H1 (cell line): ENCODE results near the gene UBASH3B. TPM values are rescaled to one million over a fixed set of nuclear protein-coding genes. Genes with fewer than 3 reads are reported as not detected.

Experiments used
- SIRT6 ChIP-seq: IDR thresholded peaks from one replicate; pipeline ENCODE4 v1.7.1; 2012; ENCODE audit warnings: low read length, inconsistent platforms
- TEAD4 ChIP-seq: IDR thresholded peaks from 2 replicates; pipeline ENCODE4 v1.6.1; 2012; ENCODE audit warnings: low read depth, low read length, inconsistent platforms, mixed read lengths
- polyA plus RNA-seq, 7 experiments: library from polyadenylated mRNA; depleted of rRNA in 3 of 7; stranded (reverse) in 5 of 7; unstranded in 2 of 7; fragments of >200 nt in 5 of 7; fragments of 200-250 nt in 2 of 7; gene quantifications; 1 replicate in 5 of 7; 2 replicates in 1 of 7; 4 replicates in 1 of 7; pipeline versions ENCODE4 v1.2.1 to v1.2.3, GENCODE V29; 2011 to 2013; ENCODE audit warnings: missing spikeins in 2 of 7, mixed read lengths in 2 of 7
- total RNA-seq: library from RNA; stranded (reverse); fragmentation: NEBNext Ultra II Directional; extraction: Animal tissue kit (Norgen Biotek cat#: 25700); gene quantifications from 2 replicates; pipeline ENCODE4 v1.2.1, GENCODE V29; 2021
- TF ChIP-seq, protein P1 (sequence below): fragments of 300-600 bp; sonication (generic); IDR thresholded peaks from 2 replicates; pipeline ENCODE4 v1.7.1; 2012; ENCODE audit warnings: low read length, moderate library complexity, mild to moderate bottlenecking, inconsistent platforms; ENCODE audit not compliant: insufficient replicate concordance

UBASH3B gene
- total and polyA plus RNA-seq, 2 of the 8 experiments (the other 6 are each of a cell fraction or from before 2014, with no cell fraction given) = 7.5 to 9.5 TPM

DNA sequence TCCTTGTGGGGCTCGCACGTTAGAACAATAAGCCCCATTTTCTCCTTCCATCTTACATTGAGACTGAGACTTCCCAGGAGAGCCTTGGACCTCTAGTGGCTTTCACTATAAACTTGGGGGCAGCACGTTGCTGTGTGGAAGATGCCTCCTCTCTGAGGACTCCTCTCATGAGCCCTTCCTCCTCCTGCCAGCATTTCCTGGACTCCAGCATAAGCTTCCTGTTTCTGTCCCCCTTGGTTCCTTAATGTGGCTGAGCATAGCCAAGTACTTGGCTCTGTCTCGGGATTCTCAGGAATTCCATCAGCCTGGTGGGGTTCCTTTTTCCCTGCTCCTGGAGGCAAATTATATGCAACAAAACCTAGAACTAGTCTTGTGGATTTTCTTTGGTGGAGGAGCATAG lies 38.8 kb upstream of the UBASH3B start (continued):
- TF ChIP-seq, protein P1, sequence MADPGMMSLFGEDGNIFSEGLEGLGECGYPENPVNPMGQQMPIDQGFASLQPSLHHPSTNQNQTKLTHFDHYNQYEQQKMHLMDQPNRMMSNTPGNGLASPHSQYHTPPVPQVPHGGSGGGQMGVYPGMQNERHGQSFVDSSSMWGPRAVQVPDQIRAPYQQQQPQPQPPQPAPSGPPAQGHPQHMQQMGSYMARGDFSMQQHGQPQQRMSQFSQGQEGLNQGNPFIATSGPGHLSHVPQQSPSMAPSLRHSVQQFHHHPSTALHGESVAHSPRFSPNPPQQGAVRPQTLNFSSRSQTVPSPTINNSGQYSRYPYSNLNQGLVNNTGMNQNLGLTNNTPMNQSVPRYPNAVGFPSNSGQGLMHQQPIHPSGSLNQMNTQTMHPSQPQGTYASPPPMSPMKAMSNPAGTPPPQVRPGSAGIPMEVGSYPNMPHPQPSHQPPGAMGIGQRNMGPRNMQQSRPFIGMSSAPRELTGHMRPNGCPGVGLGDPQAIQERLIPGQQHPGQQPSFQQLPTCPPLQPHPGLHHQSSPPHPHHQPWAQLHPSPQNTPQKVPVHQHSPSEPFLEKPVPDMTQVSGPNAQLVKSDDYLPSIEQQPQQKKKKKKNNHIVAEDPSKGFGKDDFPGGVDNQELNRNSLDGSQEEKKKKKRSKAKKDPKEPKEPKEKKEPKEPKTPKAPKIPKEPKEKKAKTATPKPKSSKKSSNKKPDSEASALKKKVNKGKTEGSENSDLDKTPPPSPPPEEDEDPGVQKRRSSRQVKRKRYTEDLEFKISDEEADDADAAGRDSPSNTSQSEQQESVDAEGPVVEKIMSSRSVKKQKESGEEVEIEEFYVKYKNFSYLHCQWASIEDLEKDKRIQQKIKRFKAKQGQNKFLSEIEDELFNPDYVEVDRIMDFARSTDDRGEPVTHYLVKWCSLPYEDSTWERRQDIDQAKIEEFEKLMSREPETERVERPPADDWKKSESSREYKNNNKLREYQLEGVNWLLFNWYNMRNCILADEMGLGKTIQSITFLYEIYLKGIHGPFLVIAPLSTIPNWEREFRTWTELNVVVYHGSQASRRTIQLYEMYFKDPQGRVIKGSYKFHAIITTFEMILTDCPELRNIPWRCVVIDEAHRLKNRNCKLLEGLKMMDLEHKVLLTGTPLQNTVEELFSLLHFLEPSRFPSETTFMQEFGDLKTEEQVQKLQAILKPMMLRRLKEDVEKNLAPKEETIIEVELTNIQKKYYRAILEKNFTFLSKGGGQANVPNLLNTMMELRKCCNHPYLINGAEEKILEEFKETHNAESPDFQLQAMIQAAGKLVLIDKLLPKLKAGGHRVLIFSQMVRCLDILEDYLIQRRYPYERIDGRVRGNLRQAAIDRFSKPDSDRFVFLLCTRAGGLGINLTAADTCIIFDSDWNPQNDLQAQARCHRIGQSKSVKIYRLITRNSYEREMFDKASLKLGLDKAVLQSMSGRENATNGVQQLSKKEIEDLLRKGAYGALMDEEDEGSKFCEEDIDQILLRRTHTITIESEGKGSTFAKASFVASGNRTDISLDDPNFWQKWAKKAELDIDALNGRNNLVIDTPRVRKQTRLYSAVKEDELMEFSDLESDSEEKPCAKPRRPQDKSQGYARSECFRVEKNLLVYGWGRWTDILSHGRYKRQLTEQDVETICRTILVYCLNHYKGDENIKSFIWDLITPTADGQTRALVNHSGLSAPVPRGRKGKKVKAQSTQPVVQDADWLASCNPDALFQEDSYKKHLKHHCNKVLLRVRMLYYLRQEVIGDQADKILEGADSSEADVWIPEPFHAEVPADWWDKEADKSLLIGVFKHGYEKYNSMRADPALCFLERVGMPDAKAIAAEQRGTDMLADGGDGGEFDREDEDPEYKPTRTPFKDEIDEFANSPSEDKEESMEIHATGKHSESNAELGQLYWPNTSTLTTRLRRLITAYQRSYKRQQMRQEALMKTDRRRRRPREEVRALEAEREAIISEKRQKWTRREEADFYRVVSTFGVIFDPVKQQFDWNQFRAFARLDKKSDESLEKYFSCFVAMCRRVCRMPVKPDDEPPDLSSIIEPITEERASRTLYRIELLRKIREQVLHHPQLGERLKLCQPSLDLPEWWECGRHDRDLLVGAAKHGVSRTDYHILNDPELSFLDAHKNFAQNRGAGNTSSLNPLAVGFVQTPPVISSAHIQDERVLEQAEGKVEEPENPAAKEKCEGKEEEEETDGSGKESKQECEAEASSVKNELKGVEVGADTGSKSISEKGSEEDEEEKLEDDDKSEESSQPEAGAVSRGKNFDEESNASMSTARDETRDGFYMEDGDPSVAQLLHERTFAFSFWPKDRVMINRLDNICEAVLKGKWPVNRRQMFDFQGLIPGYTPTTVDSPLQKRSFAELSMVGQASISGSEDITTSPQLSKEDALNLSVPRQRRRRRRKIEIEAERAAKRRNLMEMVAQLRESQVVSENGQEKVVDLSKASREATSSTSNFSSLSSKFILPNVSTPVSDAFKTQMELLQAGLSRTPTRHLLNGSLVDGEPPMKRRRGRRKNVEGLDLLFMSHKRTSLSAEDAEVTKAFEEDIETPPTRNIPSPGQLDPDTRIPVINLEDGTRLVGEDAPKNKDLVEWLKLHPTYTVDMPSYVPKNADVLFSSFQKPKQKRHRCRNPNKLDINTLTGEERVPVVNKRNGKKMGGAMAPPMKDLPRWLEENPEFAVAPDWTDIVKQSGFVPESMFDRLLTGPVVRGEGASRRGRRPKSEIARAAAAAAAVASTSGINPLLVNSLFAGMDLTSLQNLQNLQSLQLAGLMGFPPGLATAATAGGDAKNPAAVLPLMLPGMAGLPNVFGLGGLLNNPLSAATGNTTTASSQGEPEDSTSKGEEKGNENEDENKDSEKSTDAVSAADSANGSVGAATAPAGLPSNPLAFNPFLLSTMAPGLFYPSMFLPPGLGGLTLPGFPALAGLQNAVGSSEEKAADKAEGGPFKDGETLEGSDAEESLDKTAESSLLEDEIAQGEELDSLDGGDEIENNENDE = no peak
- TF ChIP-seq SIRT6 (no peak), TEAD4 (no peak)
